ENCODE measurements around the gene CLASP1.

CLASP1 gene

DNA sequence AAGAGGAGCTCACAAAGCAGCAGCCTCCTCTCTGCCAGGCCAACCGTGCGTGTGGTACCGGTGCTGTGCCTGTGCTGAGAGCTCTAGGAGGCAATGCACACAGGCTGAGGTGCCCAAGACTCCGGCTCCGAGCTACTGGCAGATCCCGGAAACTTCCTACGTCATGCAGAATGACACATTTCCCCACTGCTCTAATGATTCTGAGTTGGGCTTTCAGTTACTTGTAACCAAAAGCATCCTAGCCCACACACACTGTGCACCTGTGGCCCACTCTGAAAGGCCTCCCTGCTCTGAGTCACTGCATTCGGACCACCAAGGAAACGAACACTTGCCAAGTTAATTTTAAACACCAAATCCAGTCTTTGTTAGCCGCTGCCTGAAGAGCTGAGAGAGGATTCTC is 127.9 kb downstream of the CLASP1 start:
- Histone ChIP-seq H3K4me3 (no peak overlapping the region), H3K9me3 (no peaks in the 10 kb centered on the region), H3K27me3 (no peaks in the 10 kb centered on the region), H3K27ac (no peak overlapping the region), H3K4me1 (peaks cover 0 to 16% (median 7%) of the 10 kb centered on the region in 4 donors), H3K36me3 (peaks cover 18 to 59% (median 28%) of the 10 kb centered on the region in 3 donors)
- DNase-seq = no peak
- TF ChIP-seq, protein P1, sequence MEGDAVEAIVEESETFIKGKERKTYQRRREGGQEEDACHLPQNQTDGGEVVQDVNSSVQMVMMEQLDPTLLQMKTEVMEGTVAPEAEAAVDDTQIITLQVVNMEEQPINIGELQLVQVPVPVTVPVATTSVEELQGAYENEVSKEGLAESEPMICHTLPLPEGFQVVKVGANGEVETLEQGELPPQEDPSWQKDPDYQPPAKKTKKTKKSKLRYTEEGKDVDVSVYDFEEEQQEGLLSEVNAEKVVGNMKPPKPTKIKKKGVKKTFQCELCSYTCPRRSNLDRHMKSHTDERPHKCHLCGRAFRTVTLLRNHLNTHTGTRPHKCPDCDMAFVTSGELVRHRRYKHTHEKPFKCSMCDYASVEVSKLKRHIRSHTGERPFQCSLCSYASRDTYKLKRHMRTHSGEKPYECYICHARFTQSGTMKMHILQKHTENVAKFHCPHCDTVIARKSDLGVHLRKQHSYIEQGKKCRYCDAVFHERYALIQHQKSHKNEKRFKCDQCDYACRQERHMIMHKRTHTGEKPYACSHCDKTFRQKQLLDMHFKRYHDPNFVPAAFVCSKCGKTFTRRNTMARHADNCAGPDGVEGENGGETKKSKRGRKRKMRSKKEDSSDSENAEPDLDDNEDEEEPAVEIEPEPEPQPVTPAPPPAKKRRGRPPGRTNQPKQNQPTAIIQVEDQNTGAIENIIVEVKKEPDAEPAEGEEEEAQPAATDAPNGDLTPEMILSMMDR (IDR thresholded peaks at IDR 0.05) = no peak
- intact Hi-C loops (cut with DNase I; ENCODE audit: low total_unique reads) = no loop called here

DNA sequence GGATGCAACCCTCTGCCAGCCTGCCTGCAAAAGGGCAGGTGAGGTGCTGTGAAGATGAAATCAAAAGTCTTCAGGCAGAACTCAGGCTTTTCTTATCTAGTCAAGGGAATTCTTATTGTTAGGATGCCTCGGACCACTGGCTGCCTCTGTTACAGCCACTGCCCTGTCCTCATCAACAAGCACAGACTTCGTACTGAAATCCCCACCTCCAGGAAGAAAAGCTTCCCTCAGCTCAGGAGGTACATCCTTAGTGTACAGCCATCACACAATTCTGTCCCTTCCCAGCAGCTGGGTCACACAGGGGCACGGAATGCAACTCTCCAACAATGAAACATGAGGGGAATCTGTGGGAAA is 128.6 kb downstream of the CLASP1 start:
- no peak for DNase-seq
- TF ChIP-seq, protein P1 (IDR thresholded peaks at IDR 0.05) = no peak
- intact Hi-C loops (cut with DNase I; ENCODE audit: low total_unique reads) = no loop called here
- H3K4me3 ChIP-seq = no peak overlapping the region
- H3K27ac ChIP-seq = no peak overlapping the region
- peaks cover 0 to 11% (median 4%) of the 10 kb centered on the region in 4 donors for H3K4me1 ChIP-seq
- peaks cover 26 to 63% (median 29%) of the 10 kb centered on the region in 3 donors for H3K36me3 ChIP-seq
- H3K27me3 ChIP-seq = no peaks in the 10 kb centered on the region
- H3K9me3 ChIP-seq = no peaks in the 10 kb centered on the region

- H3K4me1 ChIP-seq = peaks cover 0 to 11% (median 4%) of the 10 kb centered on the region in 4 donors
- H3K27ac ChIP-seq = no peak overlapping the region
- H3K36me3 ChIP-seq = peaks cover 28 to 69% (median 33%) of the 10 kb centered on the region in 3 donors
- TF ChIP-seq, protein P1 (IDR thresholded peaks at IDR 0.05) = no peak
- no peaks in the 10 kb centered on the region for H3K9me3 ChIP-seq
- intact Hi-C loops (cut with DNase I; ENCODE audit: low total_unique reads) = no loop called here
- no peaks in the 10 kb centered on the region for H3K27me3 ChIP-seq
- no peak overlapping the region for H3K4me3 ChIP-seq
- DNase-seq = no peak
These were observed 129.3 kb downstream of the CLASP1 start for GRCh38 chr2:121519732-121520640.

GRCh38 chr2:121519153-121519552 is 130.1 kb downstream of the CLASP1 start:
- Histone ChIP-seq H3K4me1 (peaks cover 0 to 11% (median 4%) of the 10 kb centered on the region in 4 donors), H3K4me3 (no peak overlapping the region), H3K9me3 (no peaks in the 10 kb centered on the region), H3K36me3 (peaks cover 29 to 71% (median 32%) of the 10 kb centered on the region in 3 donors), H3K27ac (no peak overlapping the region), H3K27me3 (no peaks in the 10 kb centered on the region)
- TF ChIP-seq, protein P1 (IDR thresholded peaks at IDR 0.05) = no peak
- no peak for DNase-seq
- intact Hi-C loops (cut with DNase I; ENCODE audit: low total_unique reads) = no loop called here

- Histone ChIP-seq H3K9me3 (no peaks in the 10 kb centered on the region), H3K27me3 (no peaks in the 10 kb centered on the region), H3K27ac (no peak overlapping the region), H3K4me1 (no peaks in the 10 kb centered on the region), H3K4me3 (no peak overlapping the region), H3K36me3 (peaks cover 19 to 60% (median 21%) of the 10 kb centered on the region in 3 donors)
- intact Hi-C loops (cut with DNase I; ENCODE audit: low total_unique reads) = no loop called here
- TF ChIP-seq, protein P1 (IDR thresholded peaks at IDR 0.05) = no peak
- no peak for DNase-seq
These were observed 135.5 kb downstream of the CLASP1 start for GRCh38 chr2:121513597-121514333.
